HepG2 (cell line): Measurements from ENCODE around the gene BMPER. TPM values are rescaled to one million over a fixed set of nuclear protein-coding genes. Genes with fewer than 3 reads are reported as not detected.

Experiments used
- ATAC-seq: fragments of 200-7000 bp; cut with Tn5 transposase; 3 replicates; pipeline ENCODE4 v1.9.1; 2020; ENCODE audit warnings: mild to moderate bottlenecking, moderate library complexity
- BruUV-seq: library from RNA; stranded (reverse); fragments of 400-500 nt; replicated peaks from 2 replicates; lab custom pipeline; 2021; lab: Mats Ljungman, UMichigan
- CTCF ChIA-PET: fragments of 300-600 bp; formaldehyde crosslinking; extraction: SDS; loops from one replicate; lab custom pipeline; 2021; ENCODE audit warnings: low total read pairs, inconsistent platforms, low intra/inter-chr PET ratio; lab: Yijun Ruan, JAX
- POLR2A ChIA-PET: fragments of 350-600 bp; sonication (Branson Sonifier 250); formaldehyde crosslinking; loops from one replicate; lab custom pipeline; 2020; ENCODE audit warnings: antibody characterized with exemption, inconsistent platforms; lab: Yijun Ruan, JAX
- DNase-seq: peaks from one replicate; pipeline ENCODE4 v3.0.0-alpha.2; 2015; ENCODE audit warnings: low spot score
- FAIRE-seq: peaks from 3 replicates; lab custom pipeline; 2011; peaks lifted over from hg19 to GRCh38; lab: Jason Lieb, UNC
- H2AFZ ChIP-seq: one replicate; pipeline ENCODE4 v1.6.1; 2011; ENCODE audit warnings: low read length, inconsistent platforms
- H3K27ac ChIP-seq: fragments of 300-600 bp; 3 replicates; pipeline ENCODE4 v1.8.0; 2011; ENCODE audit warnings: mixed run types, mild to moderate bottlenecking, mixed read lengths, low read length, inconsistent platforms; ENCODE audit not compliant: insufficient read depth; ENCODE audit errors: extremely low read length
- H3K27me3 ChIP-seq, 2 experiments: fragments of 200-600 bp in 1 of 2; 2 replicates in 1 of 2; 3 replicates in 1 of 2; pipeline versions ENCODE4 v1.6.0 to v1.8.0; 2011; ENCODE audit warnings: low read length in 2 of 2, mild to moderate bottlenecking in 2 of 2, moderate library complexity in 2 of 2, inconsistent platforms in 1 of 2; ENCODE audit not compliant: insufficient read depth in 2 of 2, control insufficient read depth in 1 of 2
- H3K36me3 ChIP-seq, 2 experiments: fragments of 200-600 bp in 1 of 2; replicated peaks in 1 of 2; 2 replicates in 1 of 2; 3 replicates in 1 of 2; pipeline versions ENCODE4 v1.5.1 to v1.8.0; 2011; ENCODE audit warnings: low read length in 2 of 2, inconsistent platforms in 1 of 2; ENCODE audit not compliant: insufficient read depth in 2 of 2, control insufficient read depth in 1 of 2
- H3K4me1 ChIP-seq: 2 replicates; pipeline ENCODE4 v1.5.1; 2012; ENCODE audit warnings: low read length, inconsistent platforms; ENCODE audit not compliant: insufficient read depth
- H3K4me2 ChIP-seq: 2 replicates; pipeline ENCODE4 v1.6.0; 2011; ENCODE audit warnings: low read depth, low read length, inconsistent platforms
- H3K4me3 ChIP-seq, 3 experiments: fragments of 200-600 bp in 1 of 3; sonication (generic), shearing (Covaris generic) in 1 of 3; replicated peaks in 1 of 3; 2 replicates each; pipeline ENCODE4 v1.5.1; 2011 to 2016; ENCODE audit warnings: low read length in 3 of 3, inconsistent platforms in 2 of 3, low read depth in 2 of 3, mild to moderate bottlenecking in 2 of 3, control low read depth in 1 of 3, mixed read lengths in 1 of 3; ENCODE audit not compliant: insufficient read depth in 1 of 3
- H3K79me2 ChIP-seq: one replicate; pipeline ENCODE4 v1.6.1; 2011; ENCODE audit warnings: low read length, inconsistent platforms; ENCODE audit not compliant: insufficient read depth
- H3K9ac ChIP-seq: 2 replicates; pipeline ENCODE4 v1.6.0; 2011; ENCODE audit warnings: mild to moderate bottlenecking, low read depth, low read length, inconsistent platforms; ENCODE audit not compliant: insufficient read depth
- H3K9me3 ChIP-seq: 2 replicates; pipeline ENCODE4 v1.5.1; 2012; ENCODE audit warnings: mild to moderate bottlenecking, low read length
- H4K20me1 ChIP-seq: 2 replicates; pipeline ENCODE4 v1.6.0; 2011; ENCODE audit warnings: inconsistent platforms, mild to moderate bottlenecking, low read length, moderate library complexity; ENCODE audit not compliant: insufficient read depth
- FOXK1 ChIP-seq: sonication (generic); formaldehyde crosslinking; IDR thresholded peaks from 2 replicates; pipeline ENCODE4 v1.4.0; 2020; ENCODE audit warnings: low read depth, missing genetic modification reagents, borderline replicate concordance
- FUBP1 ChIP-seq: sonication (generic); formaldehyde crosslinking; IDR thresholded peaks from 2 replicates; pipeline ENCODE4 v1.5.1; 2020; ENCODE audit warnings: missing genetic modification reagents, mild to moderate bottlenecking, borderline replicate concordance
- MTA3 ChIP-seq: sonication (generic); formaldehyde crosslinking; IDR thresholded peaks from 2 replicates; pipeline ENCODE4 v1.4.0; 2020; ENCODE audit warnings: missing genetic modification reagents
- PPARG ChIP-seq: conservative IDR thresholded peaks from 2 replicates; pipeline ENCODE4 v1.6.1; 2016; ENCODE audit warnings: missing biosample characterization, missing genetic modification reagents
- SKI ChIP-seq: fragments of 450-650 bp; IDR thresholded peaks from one replicate; pipeline ENCODE4 v1.6.1; 2018; ENCODE audit warnings: mild to moderate bottlenecking; ENCODE audit not compliant: partially characterized antibody
- TBX2 ChIP-seq: sonication (generic); formaldehyde crosslinking; IDR thresholded peaks from 2 replicates; pipeline ENCODE4 v1.5.0; 2020; ENCODE audit warnings: missing genetic modification reagents, mild to moderate bottlenecking, borderline replicate concordance
- ZFP36L1 ChIP-seq: sonication (generic); formaldehyde crosslinking; IDR thresholded peaks from 2 replicates; pipeline ENCODE4 v1.8.0; 2022; ENCODE audit warnings: mild to moderate bottlenecking, missing genetic modification reagents, moderate library complexity
- ZNF10 ChIP-seq: sonication (generic); formaldehyde crosslinking; IDR thresholded peaks from 2 replicates; pipeline ENCODE4 v1.4.0; 2020; ENCODE audit warnings: mild to moderate bottlenecking, low read depth, missing genetic modification reagents, borderline replicate concordance
- ZNF607 ChIP-seq: sonication (generic); formaldehyde crosslinking; IDR thresholded peaks from 2 replicates; pipeline ENCODE4 v1.5.1; 2020; ENCODE audit warnings: missing genetic modification reagents, mild to moderate bottlenecking, borderline replicate concordance
- ZSCAN30 ChIP-seq: sonication (generic); formaldehyde crosslinking; IDR thresholded peaks from 2 replicates; pipeline ENCODE4 v1.5.0; 2020; ENCODE audit warnings: mild to moderate bottlenecking, missing genetic modification reagents
- WGBS: methylation state at CpG from one replicate; pipeline ENCODE4 v1.1.6; 2017; ENCODE audit warnings: low lambda C conversion rate; 5-methylcytosine and 5-hydroxymethylcytosine counted together
- in situ Hi-C: cut with HindIII; loops from 2 replicates; pipeline ENCODE4 v1.10.0; 2017; ENCODE audit warnings: low pct_unique_long_range_greater_than_20kb; ENCODE audit not compliant: extremely low pct_ligation_motif_present
- intact Hi-C: fragments of 100-400 bp; cut with micrococcal nuclease; formaldehyde crosslinking; loops from one replicate; pipeline ENCODE4 v1.10.0; 2022; ENCODE audit not compliant: unreplicated experiment
- polyA plus RNA-seq, 8 experiments: library from polyadenylated mRNA; depleted of rRNA in 3 of 8; stranded (reverse) in 7 of 8; unstranded in 1 of 8; fragments of >200 nt; fragmentation: Illumina TruSeq in 4 of 8; extraction: Trizol in 4 of 8; gene quantifications; 2 replicates each; pipeline versions ENCODE4 v1.2.1 to v1.2.3, GENCODE V29; 2011 to 2016; ENCODE audit warnings: low read depth in 4 of 8, missing spikeins in 1 of 8, mixed read lengths in 1 of 8; ENCODE audit not compliant: insufficient read depth in 1 of 8
- total RNA-seq, 5 experiments: library from RNA; depleted of rRNA; stranded (reverse); fragments of >200 nt; fragmentation: Illumina TruSeq; extraction: Trizol; gene quantifications; 2 replicates each; pipeline ENCODE4 v1.2.3, GENCODE V29; 2016; ENCODE audit warnings: low read depth in 1 of 5
- TF ChIP-seq, protein P1 (sequence below): sonication (generic); formaldehyde crosslinking; IDR thresholded peaks from 2 replicates; pipeline ENCODE4 v1.8.0; 2022; ENCODE audit warnings: mild to moderate bottlenecking, missing genetic modification reagents, moderate library complexity

Gene BMPER
- total and polyA plus RNA-seq, 2 of the 13 experiments (the other 11 are each of a cell fraction or from before 2014, with no cell fraction given), result not detected

- no TSS peak for BruUV-seq
- Histone ChIP-seq H3K4me3 (no peak overlapping the region), H3K79me2 (no peaks in the 10 kb centered on the region), H3K36me3 (no peaks in the 10 kb centered on the region), H3K4me2 (no peak overlapping the region), H3K9ac (no peak overlapping the region), H3K27me3 (peaks cover 0 to 4% of the 10 kb centered on the region in 2 experiments; a peak in 1 of 5 replicates), H4K20me1 (no peaks in the 10 kb centered on the region), H3K4me1 (no peaks in the 10 kb centered on the region), H2AFZ (no peak overlapping the region), H3K27ac (no peak overlapping the region), H3K9me3 (no peaks in the 10 kb centered on the region)
- CTCF ChIA-PET, result no interaction called here
- FAIRE-seq (no peak), DNase-seq (no peak), ATAC-seq (no peak)
- in situ Hi-C loops, result loop anchor here (5.0 kb wide), 1 partner anchor 461 kb away; no protein-coding TSS in a partner anchor
- POLR2A ChIA-PET, result no interaction called here
- intact Hi-C loops, result loop anchor here (10.0 kb wide), 1 partner anchor 188 kb away; no protein-coding TSS in a partner anchor
- WGBS, result 0% methylated on average over 5 of the region's 5 CpGs
- TF ChIP-seq PPARG (CRISPR knock-in tag) (no peak), ZFP36L1 (no peak)
Measured at GRCh38 chr7:34136698-34137097, 231.4 kb downstream of the BMPER start.

GRCh38 chr7:34137176-34137575 is 231.8 kb downstream of the BMPER start:
- FAIRE-seq (no peak), ATAC-seq (no peak), DNase-seq (no peak)
- Histone ChIP-seq H3K9me3 (no peaks in the 10 kb centered on the region), H3K4me3 (no peak overlapping the region), H3K27ac (no peak overlapping the region), H4K20me1 (no peaks in the 10 kb centered on the region), H3K4me2 (no peak overlapping the region), H3K9ac (no peak overlapping the region), H3K27me3 (peaks cover 0 to 4% of the 10 kb centered on the region in 2 experiments; a peak in 1 of 5 replicates), H3K36me3 (no peaks in the 10 kb centered on the region), H2AFZ (no peak overlapping the region), H3K79me2 (no peaks in the 10 kb centered on the region), H3K4me1 (no peaks in the 10 kb centered on the region)
- WGBS, result 8% methylated on average over 4 of the region's 4 CpGs
- no TSS peak for BruUV-seq
- ChIA-PET POLR2A (no interaction called here), CTCF (no interaction called here)
- in situ Hi-C loops, result loop anchor here (5.0 kb wide), 1 partner anchor 460 kb away; no protein-coding TSS in a partner anchor
- intact Hi-C loops, result loop anchor here (10.0 kb wide), 1 partner anchor 188 kb away; no protein-coding TSS in a partner anchor
- TF ChIP-seq ZSCAN30 (CRISPR knock-in tag) (no peak), FUBP1 (CRISPR knock-in tag) (no peak), TBX2 (CRISPR knock-in tag) (no peak), ZNF10 (CRISPR knock-in tag) (no peak), MTA3 (no peak), ZNF607 (CRISPR knock-in tag) (no peak), FOXK1 (CRISPR knock-in tag) (no peak), SKI (no peak)
- TF ChIP-seq, protein P1, sequence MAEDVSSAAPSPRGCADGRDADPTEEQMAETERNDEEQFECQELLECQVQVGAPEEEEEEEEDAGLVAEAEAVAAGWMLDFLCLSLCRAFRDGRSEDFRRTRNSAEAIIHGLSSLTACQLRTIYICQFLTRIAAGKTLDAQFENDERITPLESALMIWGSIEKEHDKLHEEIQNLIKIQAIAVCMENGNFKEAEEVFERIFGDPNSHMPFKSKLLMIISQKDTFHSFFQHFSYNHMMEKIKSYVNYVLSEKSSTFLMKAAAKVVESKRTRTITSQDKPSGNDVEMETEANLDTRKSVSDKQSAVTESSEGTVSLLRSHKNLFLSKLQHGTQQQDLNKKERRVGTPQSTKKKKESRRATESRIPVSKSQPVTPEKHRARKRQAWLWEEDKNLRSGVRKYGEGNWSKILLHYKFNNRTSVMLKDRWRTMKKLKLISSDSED (CRISPR knock-in tag), result no peak
